GM12878 (cell line): Measurements from ENCODE around the gene CSF2. TPM values are rescaled to one million over a fixed set of nuclear protein-coding genes. Genes with fewer than 3 reads are reported as not detected.

Experiments
- ATAC-seq: fragments of 200-7000 bp; cut with Tn5 transposase; 3 replicates; pipeline ENCODE4 v1.9.1; 2020; ENCODE audit warnings: mild to moderate bottlenecking, moderate library complexity
- BruUV-seq: library from RNA; stranded (reverse); fragments of 400-500 nt; replicated peaks from 2 replicates; lab custom pipeline; 2021; lab: Mats Ljungman, UMichigan
- CTCF ChIA-PET: fragments of 300-600 bp; sonication (Branson Sonifier 250); formaldehyde crosslinking; extraction: SDS; loops from one replicate; lab custom pipeline; 2021; ENCODE audit warnings: inconsistent platforms; lab: Yijun Ruan, JAX
- POLR2A ChIA-PET: fragments of 350-600 bp; formaldehyde crosslinking; extraction: SDS; loops from one replicate; lab custom pipeline; 2021; ENCODE audit warnings: inconsistent platforms; lab: Charles Lee
- RAD21 ChIA-PET: fragments of 300-600 bp; sonication (Branson Sonifier 250); formaldehyde crosslinking; loops from one replicate; lab custom pipeline; 2023; ENCODE audit warnings: antibody characterized with exemption; ENCODE audit not compliant: unreplicated experiment; lab: Charles Lee
- SMC1A ChIA-PET: fragments of 300-600 bp; sonication (Branson Sonifier 250); formaldehyde crosslinking; loops from one replicate; lab custom pipeline; 2023; ENCODE audit not compliant: unreplicated experiment, uncharacterized antibody; lab: Charles Lee
- DNase-seq: peaks from one replicate; pipeline ENCODE4 v3.0.0-alpha.2; 2011; ENCODE audit warnings: low read depth, low spot score
- FAIRE-seq: peaks from 3 replicates; lab custom pipeline; 2011; peaks lifted over from hg19 to GRCh38; lab: Jason Lieb, UNC
- H2AFZ ChIP-seq: 2 replicates; pipeline ENCODE4 v1.6.0; 2011; ENCODE audit warnings: low read depth, low read length, control low read depth; ENCODE audit not compliant: control insufficient read depth
- H3K27ac ChIP-seq: 2 replicates; pipeline ENCODE4 v1.5.1; 2011; ENCODE audit warnings: control low read depth; ENCODE audit not compliant: control insufficient read depth, insufficient read depth
- H3K27me3 ChIP-seq, 2 experiments: replicated peaks in 1 of 2; 2 replicates each; pipeline versions ENCODE4 v1.6.0 to v1.6.1; 2011; ENCODE audit warnings: low read length in 1 of 2; ENCODE audit not compliant: control insufficient read depth in 2 of 2, insufficient read depth in 2 of 2
- H3K36me3 ChIP-seq, 2 experiments: 2 replicates each; pipeline ENCODE4 v1.5.1; 2011; ENCODE audit warnings: low read length in 1 of 2; ENCODE audit not compliant: control insufficient read depth in 2 of 2, insufficient read depth in 2 of 2
- H3K4me1 ChIP-seq: 2 replicates; pipeline ENCODE4 v1.6.1; 2011; ENCODE audit warnings: mild to moderate bottlenecking, low read length, moderate library complexity, mixed read lengths; ENCODE audit not compliant: control insufficient read depth, insufficient read depth
- H3K4me2 ChIP-seq: 2 replicates; pipeline ENCODE4 v1.6.0; 2011; ENCODE audit warnings: control low read depth; ENCODE audit not compliant: control insufficient read depth, insufficient read depth
- H3K4me3 ChIP-seq: fragments of 200-600 bp; sonication (generic); 2 replicates; pipeline ENCODE4 v1.5.1; 2016
- H3K79me2 ChIP-seq: 2 replicates; pipeline ENCODE4 v1.6.0; 2011; ENCODE audit warnings: low read length; ENCODE audit not compliant: control insufficient read depth, insufficient read depth
- H3K9ac ChIP-seq: 2 replicates; pipeline ENCODE4 v1.8.0; 2011; ENCODE audit warnings: low read length, control low read depth, mixed read lengths; ENCODE audit not compliant: control insufficient read depth, insufficient read depth
- H3K9me3 ChIP-seq: replicated peaks from 3 replicates; pipeline ENCODE4 v1.5.1; 2011; ENCODE audit warnings: mild to moderate bottlenecking, low read length; ENCODE audit not compliant: control insufficient read depth, insufficient read depth
- H4K20me1 ChIP-seq: 2 replicates; pipeline ENCODE4 v1.6.0; 2011; ENCODE audit not compliant: control insufficient read depth, insufficient read depth
- CHD1 ChIP-seq: IDR thresholded peaks from 2 replicates; pipeline ENCODE4 v1.6.1; 2012; ENCODE audit warnings: low read depth, low read length, improper control_type of control experiment
- E2F4 ChIP-seq: IDR thresholded peaks from 2 replicates; pipeline ENCODE4 v1.6.1; 2012; ENCODE audit warnings: low read depth, low read length, improper control_type of control experiment
- HCFC1 ChIP-seq: fragments of 150-350 bp; IDR thresholded peaks from 2 replicates; pipeline ENCODE4 v1.6.1; 2014; ENCODE audit warnings: low read length
- HSF1 ChIP-seq: fragments of 150-350 bp; IDR thresholded peaks from 2 replicates; pipeline ENCODE4 v1.6.1; 2014; ENCODE audit warnings: mild to moderate bottlenecking, low read depth, low read length
- JUNB ChIP-seq: IDR thresholded peaks from 2 replicates; pipeline ENCODE4 v1.6.1; 2016; ENCODE audit warnings: antibody characterized with exemption, mild to moderate bottlenecking
- MLLT1 ChIP-seq: fragments of 450-650 bp; IDR thresholded peaks from 2 replicates; pipeline ENCODE4 v1.6.1; 2016; ENCODE audit warnings: mild to moderate bottlenecking
- NFYA ChIP-seq: IDR thresholded peaks from 2 replicates; pipeline ENCODE4 v1.6.1; 2011; ENCODE audit warnings: low read depth, mild to moderate bottlenecking, low read length, improper control_type of control experiment, borderline replicate concordance
- YY1 ChIP-seq: IDR thresholded peaks from 2 replicates; pipeline ENCODE4 v1.6.1; 2011; ENCODE audit warnings: low read depth, mild to moderate bottlenecking, low read length
- ZBTB33 ChIP-seq: fragments of 450-650 bp; IDR thresholded peaks from 2 replicates; pipeline ENCODE4 v1.6.1; 2017; ENCODE audit warnings: mild to moderate bottlenecking
- ZBTB40 ChIP-seq: fragments of 450-650 bp; IDR thresholded peaks from 2 replicates; pipeline ENCODE4 v1.6.1; 2016; ENCODE audit warnings: mild to moderate bottlenecking, moderate library complexity, borderline replicate concordance
- ZNF274 ChIP-seq: IDR thresholded peaks from one replicate; pipeline ENCODE4 v1.8.0; 2011; ENCODE audit not compliant: insufficient read length, insufficient read depth
- WGBS: methylation state at CpG from one replicate; pipeline ENCODE4 v1.1.6; 2016; ENCODE audit warnings: low lambda C conversion rate; ENCODE audit not compliant: insufficient replicate concordance, insufficient coverage; ENCODE audit errors: missing lambda C conversion rate; 5-methylcytosine and 5-hydroxymethylcytosine counted together
- in situ Hi-C: fragments of 300-500 bp; cut with MboI; formaldehyde crosslinking; loops from 9 replicates; pipeline ENCODE4 v1.14.3; 2018; ENCODE audit warnings: mixed read lengths
- intact Hi-C: fragments of 100-400 bp; cut with micrococcal nuclease; formaldehyde crosslinking; loops from one replicate; pipeline ENCODE4 v1.14.2; 2022; ENCODE audit not compliant: unreplicated experiment
- polyA plus RNA-seq, 11 experiments: library from polyadenylated mRNA; depleted of rRNA in 4 of 11; unstranded in 6 of 11; stranded (reverse) in 5 of 11; fragments of >200 nt; fragmentation: Nextera tagmentation in 4 of 11; fragmentation: Illumina TruSeq in 1 of 11; extraction: Ambion mirVana in 4 of 11; extraction: Trizol in 1 of 11; gene quantifications; 1 replicate in 1 of 11; 2 replicates in 10 of 11; pipeline versions ENCODE4 v1.2.1 to v1.2.3, GENCODE V29; 2011 to 2016; ENCODE audit warnings: inconsistent platforms in 2 of 11, missing spikeins in 2 of 11, low read depth in 1 of 11
- total RNA-seq, 4 experiments: library from RNA; depleted of rRNA in 3 of 4; stranded (reverse); fragments of >200 nt in 3 of 4; fragmentation: Illumina TruSeq in 1 of 4; extraction: Trizol in 1 of 4; gene quantifications; 2 replicates each; pipeline versions ENCODE4 v1.2.1 to v1.2.3, GENCODE V29; 2013 to 2021

Gene CSF2
- total and polyA plus RNA-seq, 10 of the 15 experiments (the other 5 are each of a cell fraction or from before 2014, with no cell fraction given) = 0.15 to 2.0 (median 0.69) TPM; not detected in 2

- ChIA-PET RAD21 (interaction anchor here (0.9 to 1.0 kb wide), 2 partner anchors 9 to 18 kb away, joined by 3 read pairs; no protein-coding TSS in a partner anchor), CTCF (interaction anchor here (1.2 to 1.6 kb wide), 3 partner anchors 36 to 40 kb away, joined by 3 read pairs; no protein-coding TSS in a partner anchor), SMC1A (interaction anchor here (1.1 to 2.0 kb wide), 2 partner anchors 9 to 137 kb away, joined by 4 to 7 read pairs; no protein-coding TSS in a partner anchor), POLR2A (no interaction called here)
- Histone ChIP-seq H3K79me2 (no peaks in the 10 kb centered on the region), H3K9me3 (no peaks in the 10 kb centered on the region), H3K9ac (no peak overlapping the region), H3K27ac (peak overlapping the region; percentile 38; the same call in 1 of the 2 replicates), H3K4me2 (peak overlapping the region; percentile 14), H3K36me3 (no peaks in the 10 kb centered on the region), H3K27me3 (no peaks in the 10 kb centered on the region), H2AFZ (no peak overlapping the region), H4K20me1 (no peaks in the 10 kb centered on the region), H3K4me1 (peaks cover 75% of the 10 kb centered on the region), H3K4me3 (no peak overlapping the region)
- 93% methylated on average over 6 of the region's 6 CpGs for WGBS
- FAIRE-seq = no peak
- in situ Hi-C loops = no loop called here
- DNase-seq = no peak
- intact Hi-C loops = no loop called here
- TF ChIP-seq ZNF274 (no peak), CHD1 (no peak), YY1 (no peak), E2F4 (no peak), HCFC1 (no peak), MLLT1 (no peak), HSF1 (no peak), ZBTB33 (no peak), JUNB (no peak), ZBTB40 (no peak), NFYA (no peak)
- BruUV-seq = no TSS peak
- ATAC-seq = no peak
Observed at GRCh38 chr5:132101385-132101880, 27.8 kb downstream of the CSF2 start.
